ENCODE results near the gene RPS6KA5. TPM values are rescaled to one million over a fixed set of nuclear protein-coding genes. Genes with fewer than 3 reads are reported as not detected.

The RPS6KA5 gene
- total and polyA plus RNA-seq, 9 of the 15 experiments (the other 6 are each of a cell fraction or from before 2014, with no cell fraction given) = 0.88 to 7.7 (median 4.7) TPM

DNA sequence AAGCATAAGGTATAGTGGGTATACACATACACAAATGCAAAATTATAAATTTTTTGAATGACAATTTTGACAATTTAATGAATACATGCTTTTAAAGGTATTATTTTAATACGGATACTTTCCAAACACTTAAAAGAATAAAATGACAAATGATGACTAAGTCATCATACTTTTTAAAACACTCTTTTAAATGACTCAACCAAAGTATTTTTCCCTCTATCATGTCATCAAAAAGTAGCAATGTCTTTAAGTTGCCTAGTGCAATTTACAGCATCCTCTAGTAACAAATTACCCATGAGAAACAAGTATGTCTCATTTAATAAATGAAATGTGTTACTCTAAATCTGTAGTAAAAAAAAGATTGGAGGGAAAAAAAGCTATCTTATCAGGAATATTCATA lies 73.3 kb downstream of the RPS6KA5 start:
- Histone ChIP-seq H3K4me1 (replicated peaks in 1 of 2; ENCODE audit: control insufficient read depth in 2 of 2, insufficient read depth in 2 of 2, low read length in 2 of 2) (no peaks in the 10 kb centered on the region), H3K9me1 (ENCODE audit: control insufficient read depth, insufficient read depth, low read length) (no peaks in the 10 kb centered on the region), H3K4me2 (ENCODE audit: insufficient read depth, low read length) (no peak overlapping the region), H3K4me3 (no peak overlapping the region), H3K27me3 (ENCODE audit: control insufficient read depth in 2 of 2, insufficient read depth in 2 of 2, low read length in 2 of 2) (no peaks in the 10 kb centered on the region), H3K27ac (ENCODE audit: extremely low read depth, low read depth, low read length) (no peak overlapping the region), H4K20me1 (replicated peaks; ENCODE audit: control insufficient read depth, insufficient read depth, low read length) (no peaks in the 10 kb centered on the region), H3K9ac (ENCODE audit: insufficient read depth in 1 of 2, low read depth in 2 of 2, low read length in 2 of 2) (no peak overlapping the region), H3K36me3 (ENCODE audit: control insufficient read depth, insufficient read depth, low read length) (no peaks in the 10 kb centered on the region), H3K79me2 (ENCODE audit: control insufficient read depth, insufficient read depth, low read length) (no peaks in the 10 kb centered on the region), H3K9me3 (replicated peaks; ENCODE audit: control insufficient read depth, insufficient read depth, low read depth, low read length) (no peaks in the 10 kb centered on the region), H2AFZ (ENCODE audit: low read depth, low read length) (no peak overlapping the region)
- no TSS peak for BruUV-seq (replicated peaks)
- 63% methylated on average over 1 of the region's 1 CpG for WGBS (ENCODE audit: insufficient coverage, low coverage, missing lambda C conversion rate)
- intact Hi-C loops (cut with micrococcal nuclease) (no loop called here), in situ Hi-C loops (cut with MboI) (no loop called here)
- POLR2A ChIA-PET = no interaction called here
- ATAC-seq = no peak
- CTCF ChIA-PET (ENCODE audit: low intra/inter-chr PET ratio) = no interaction called here
- TF ChIP-seq, protein P1, sequence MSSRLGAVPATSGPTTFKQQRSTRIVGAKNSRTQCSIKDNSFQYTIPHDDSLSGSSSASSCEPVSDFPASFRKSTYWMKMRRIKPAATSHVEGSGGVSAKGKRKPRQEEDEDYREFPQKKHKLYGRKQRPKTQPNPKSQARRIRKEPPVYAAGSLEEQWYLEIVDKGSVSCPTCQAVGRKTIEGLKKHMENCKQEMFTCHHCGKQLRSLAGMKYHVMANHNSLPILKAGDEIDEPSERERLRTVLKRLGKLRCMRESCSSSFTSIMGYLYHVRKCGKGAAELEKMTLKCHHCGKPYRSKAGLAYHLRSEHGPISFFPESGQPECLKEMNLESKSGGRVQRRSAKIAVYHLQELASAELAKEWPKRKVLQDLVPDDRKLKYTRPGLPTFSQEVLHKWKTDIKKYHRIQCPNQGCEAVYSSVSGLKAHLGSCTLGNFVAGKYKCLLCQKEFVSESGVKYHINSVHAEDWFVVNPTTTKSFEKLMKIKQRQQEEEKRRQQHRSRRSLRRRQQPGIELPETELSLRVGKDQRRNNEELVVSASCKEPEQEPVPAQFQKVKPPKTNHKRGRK (tag; IDR thresholded peaks at IDR 0.05) = no peak
- no peak for TF ChIP-seq ZNF584 (CRISPR knock-in tag; IDR thresholded peaks at IDR 0.05; ENCODE audit: low read depth)
- TF ChIP-seq ZNF79 (CRISPR knock-in tag; IDR thresholded peaks at IDR 0.05; ENCODE audit: low read depth) = no peak
- TF ChIP-seq, protein P2, sequence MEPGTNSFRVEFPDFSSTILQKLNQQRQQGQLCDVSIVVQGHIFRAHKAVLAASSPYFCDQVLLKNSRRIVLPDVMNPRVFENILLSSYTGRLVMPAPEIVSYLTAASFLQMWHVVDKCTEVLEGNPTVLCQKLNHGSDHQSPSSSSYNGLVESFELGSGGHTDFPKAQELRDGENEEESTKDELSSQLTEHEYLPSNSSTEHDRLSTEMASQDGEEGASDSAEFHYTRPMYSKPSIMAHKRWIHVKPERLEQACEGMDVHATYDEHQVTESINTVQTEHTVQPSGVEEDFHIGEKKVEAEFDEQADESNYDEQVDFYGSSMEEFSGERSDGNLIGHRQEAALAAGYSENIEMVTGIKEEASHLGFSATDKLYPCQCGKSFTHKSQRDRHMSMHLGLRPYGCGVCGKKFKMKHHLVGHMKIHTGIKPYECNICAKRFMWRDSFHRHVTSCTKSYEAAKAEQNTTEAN (CRISPR knock-in tag; IDR thresholded peaks at IDR 0.05) = no peak
- TF ChIP-seq, protein P3, sequence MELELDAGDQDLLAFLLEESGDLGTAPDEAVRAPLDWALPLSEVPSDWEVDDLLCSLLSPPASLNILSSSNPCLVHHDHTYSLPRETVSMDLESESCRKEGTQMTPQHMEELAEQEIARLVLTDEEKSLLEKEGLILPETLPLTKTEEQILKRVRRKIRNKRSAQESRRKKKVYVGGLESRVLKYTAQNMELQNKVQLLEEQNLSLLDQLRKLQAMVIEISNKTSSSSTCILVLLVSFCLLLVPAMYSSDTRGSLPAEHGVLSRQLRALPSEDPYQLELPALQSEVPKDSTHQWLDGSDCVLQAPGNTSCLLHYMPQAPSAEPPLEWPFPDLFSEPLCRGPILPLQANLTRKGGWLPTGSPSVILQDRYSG (tag; conservative IDR thresholded peaks at IDR 0.05; ENCODE audit: low read depth) = no peak
- no peak for TF ChIP-seq WHSC1 (IDR thresholded peaks at IDR 0.05; ENCODE audit: low read length)
- TF ChIP-seq, protein P4, sequence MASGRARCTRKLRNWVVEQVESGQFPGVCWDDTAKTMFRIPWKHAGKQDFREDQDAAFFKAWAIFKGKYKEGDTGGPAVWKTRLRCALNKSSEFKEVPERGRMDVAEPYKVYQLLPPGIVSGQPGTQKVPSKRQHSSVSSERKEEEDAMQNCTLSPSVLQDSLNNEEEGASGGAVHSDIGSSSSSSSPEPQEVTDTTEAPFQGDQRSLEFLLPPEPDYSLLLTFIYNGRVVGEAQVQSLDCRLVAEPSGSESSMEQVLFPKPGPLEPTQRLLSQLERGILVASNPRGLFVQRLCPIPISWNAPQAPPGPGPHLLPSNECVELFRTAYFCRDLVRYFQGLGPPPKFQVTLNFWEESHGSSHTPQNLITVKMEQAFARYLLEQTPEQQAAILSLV (tag; IDR thresholded peaks at IDR 0.05) = no peak
- no peak for TF ChIP-seq ZFP30 (CRISPR knock-in tag; IDR thresholded peaks at IDR 0.05; ENCODE audit: borderline replicate concordance)
- no peak for TF ChIP-seq U2AF1 (optimal IDR thresholded peaks at IDR 0.05; ENCODE audit: low read depth, low read length)
- TF ChIP-seq ZNF583 (CRISPR knock-in tag; IDR thresholded peaks at IDR 0.05) = no peak
- no peak for TF ChIP-seq HDGF (IDR thresholded peaks at IDR 0.05)
- TF ChIP-seq, protein P5, sequence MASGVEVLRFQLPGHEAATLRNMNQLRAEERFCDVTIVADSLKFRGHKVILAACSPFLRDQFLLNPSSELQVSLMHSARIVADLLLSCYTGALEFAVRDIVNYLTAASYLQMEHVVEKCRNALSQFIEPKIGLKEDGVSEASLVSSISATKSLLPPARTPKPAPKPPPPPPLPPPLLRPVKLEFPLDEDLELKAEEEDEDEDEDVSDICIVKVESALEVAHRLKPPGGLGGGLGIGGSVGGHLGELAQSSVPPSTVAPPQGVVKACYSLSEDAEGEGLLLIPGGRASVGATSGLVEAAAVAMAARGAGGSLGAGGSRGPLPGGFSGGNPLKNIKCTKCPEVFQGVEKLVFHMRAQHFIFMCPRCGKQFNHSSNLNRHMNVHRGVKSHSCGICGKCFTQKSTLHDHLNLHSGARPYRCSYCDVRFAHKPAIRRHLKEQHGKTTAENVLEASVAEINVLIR (CRISPR knock-in tag; IDR thresholded peaks at IDR 0.05) = no peak
- no peak for TF ChIP-seq CHD2 (IDR thresholded peaks at IDR 0.05; ENCODE audit: low read depth, low read length)
- no peak for TF ChIP-seq NR3C1 (CRISPR knock-in tag; IDR thresholded peaks at IDR 0.05)
- TF ChIP-seq CHD1 (IDR thresholded peaks at IDR 0.05; ENCODE audit: low read length) = no peak
- no peak for FAIRE-seq
- no peak for DNase-seq (ENCODE audit: extremely low read depth in 1 of 4, low spot score in 3 of 4)
